ENCODE measurements around the gene ARHGDIG.
"Not testable (repeated sequence)": the region's sequence is repeated elsewhere in the genome, so short reads cannot be mapped to it uniquely, and the experiment has no call there.

ARHGDIG gene

DNA sequence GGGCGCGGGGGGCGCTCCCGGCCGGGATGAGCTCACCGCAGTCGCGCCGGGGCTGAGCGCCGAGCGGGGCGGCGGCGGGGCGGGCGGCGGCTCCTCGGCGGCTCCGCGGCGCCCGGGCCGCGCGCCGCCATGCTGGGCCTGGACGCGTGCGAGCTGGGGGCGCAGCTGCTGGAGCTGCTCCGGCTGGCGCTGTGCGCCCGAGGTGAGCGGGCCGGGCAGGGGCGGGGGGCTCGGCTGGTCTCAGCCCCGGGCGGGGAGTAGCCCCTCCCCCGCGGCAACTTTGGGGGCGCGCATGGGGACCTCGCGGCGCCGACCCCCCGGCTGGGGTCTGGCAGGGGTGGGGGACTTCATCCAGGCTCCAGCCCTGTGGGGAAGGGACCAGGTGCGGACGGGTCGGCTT lies at the start of gene ARHGDIG:
Gene ARHGDIG, plus strand, starts transcription at position 40 of the 400 bp plus-strand sequence. Its CDS starts 90 bp downstream, at position 130.
- no peak for DNase-seq

DNA sequence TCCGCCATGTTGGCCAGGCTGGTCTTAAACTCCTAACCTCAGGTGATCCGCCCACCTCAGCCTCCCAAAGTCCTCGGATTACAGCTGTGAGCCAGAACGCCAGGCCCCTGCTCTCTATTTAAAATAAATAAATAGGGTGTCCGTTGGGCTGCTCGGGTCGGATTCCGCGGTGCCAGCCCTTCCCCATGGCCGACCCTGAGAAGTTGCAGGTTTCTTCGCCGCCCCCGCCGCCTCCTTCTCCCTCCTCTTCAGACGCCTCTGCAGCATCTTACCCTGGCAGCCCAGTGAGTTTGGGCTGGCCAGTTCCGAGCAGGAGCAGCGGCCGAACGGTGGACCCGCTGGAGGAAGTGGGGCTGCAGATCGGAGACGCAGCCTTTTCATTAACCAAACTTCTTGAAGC lies 49.4 kb upstream of the ARHGDIG start:
- no peak for DNase-seq

DNA sequence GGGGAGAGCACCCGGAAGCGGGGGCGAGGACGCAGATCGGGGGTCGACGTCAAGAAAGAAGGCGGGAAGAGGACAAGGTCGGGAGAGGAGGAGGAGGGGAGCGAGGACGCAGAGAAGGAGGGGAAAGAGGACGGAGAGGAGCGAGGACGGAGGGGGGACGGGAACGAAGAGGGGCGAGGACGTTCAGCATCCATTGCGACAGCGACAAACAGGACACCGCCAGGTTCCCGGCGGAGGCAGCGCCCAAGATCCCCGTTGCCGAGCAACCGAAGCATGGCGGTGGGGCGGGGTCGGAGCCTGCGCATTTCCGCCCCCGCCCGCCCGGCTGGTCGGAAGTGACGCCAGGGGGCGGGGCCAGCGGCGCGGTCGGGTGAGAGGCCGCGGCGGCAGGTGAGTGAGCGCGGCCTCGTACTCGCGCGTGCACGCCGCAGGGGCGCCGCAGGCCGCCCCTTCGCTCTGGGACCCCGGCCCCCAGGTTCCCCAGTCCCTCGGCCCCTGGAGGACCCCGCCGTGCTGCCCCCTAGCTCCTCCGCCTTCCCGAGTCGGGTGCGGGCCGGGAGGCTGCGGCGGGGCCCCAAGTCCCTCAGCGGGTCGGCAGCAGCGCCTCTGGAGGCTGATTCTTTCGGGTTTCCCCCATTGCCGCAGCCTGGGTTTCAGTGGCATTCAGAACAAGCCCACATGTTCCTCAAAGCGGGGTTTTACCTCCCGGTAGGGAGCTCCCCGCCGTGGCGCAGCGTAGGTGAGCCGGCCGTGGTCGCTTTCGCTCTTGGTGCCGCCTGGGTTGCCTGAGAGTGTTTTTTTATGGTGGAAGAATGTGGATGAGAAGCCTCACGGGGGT lies 45.7 kb upstream of the ARHGDIG start, which contains the start of gene FAM234A:
Gene FAM234A, plus strand, starts transcription at position 354 of the 838 bp plus-strand sequence. CDS start 19,593 bp downstream, outside the sequence.
- DNase-seq, result peak; percentile 97

DNA sequence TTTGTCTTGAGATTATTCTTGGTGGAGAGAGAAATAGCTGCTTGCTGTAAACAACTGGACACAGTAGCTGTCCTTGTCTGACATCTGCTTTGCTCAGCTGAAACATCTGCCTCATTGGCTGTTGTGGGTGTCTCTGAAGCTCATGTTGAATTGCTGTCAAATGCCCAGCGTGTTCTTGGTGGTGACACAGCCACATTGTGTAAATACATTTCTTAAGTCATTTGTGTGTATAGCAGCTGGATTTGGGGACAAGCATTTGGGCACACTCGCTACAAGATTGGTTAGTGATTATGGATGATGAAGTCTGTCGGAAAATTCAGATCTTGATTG lies 40.5 kb upstream of the ARHGDIG start:
- DNase-seq, result no peak

DNA sequence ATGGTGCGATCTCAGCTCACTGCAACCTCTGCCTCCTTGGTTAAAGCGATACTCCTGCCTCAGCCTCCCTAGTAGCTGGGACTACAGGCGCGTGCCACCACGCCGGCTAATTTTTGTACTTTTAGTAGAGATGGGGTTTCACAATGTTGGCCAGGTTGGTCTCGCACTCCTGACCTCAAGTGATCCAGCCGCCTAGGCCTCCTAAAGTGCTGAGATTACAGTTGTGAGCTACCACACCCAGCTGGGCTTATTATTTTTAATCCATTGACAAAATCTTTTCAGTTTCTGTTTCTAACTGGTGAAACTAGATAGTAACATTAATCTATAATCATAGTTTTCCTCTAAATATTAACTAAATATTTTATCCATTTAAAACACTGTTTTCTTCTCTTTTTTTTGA lies 39.8 kb upstream of the ARHGDIG start:
- DNase-seq, result no peak

DNA sequence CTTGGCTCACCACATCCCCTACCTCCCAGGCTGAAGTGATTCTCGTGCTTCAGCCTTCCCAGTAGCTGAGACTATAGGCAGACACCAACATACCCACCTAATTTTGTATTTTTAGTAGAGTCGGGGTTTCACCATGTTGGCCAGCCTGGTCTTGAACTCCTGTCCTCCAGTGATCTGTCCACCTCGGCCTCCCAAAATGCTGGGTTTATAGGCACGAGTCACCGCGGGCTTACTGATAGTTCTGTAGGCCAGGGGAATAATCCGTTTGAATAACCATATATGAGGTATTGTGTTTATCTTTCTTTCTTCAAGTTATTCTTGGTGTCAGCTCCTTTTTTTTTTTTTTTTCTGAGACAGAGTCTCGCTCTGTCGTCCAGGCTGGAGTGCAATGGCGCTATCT lies 38.1 kb upstream of the ARHGDIG start:
- no peak for DNase-seq

DNA sequence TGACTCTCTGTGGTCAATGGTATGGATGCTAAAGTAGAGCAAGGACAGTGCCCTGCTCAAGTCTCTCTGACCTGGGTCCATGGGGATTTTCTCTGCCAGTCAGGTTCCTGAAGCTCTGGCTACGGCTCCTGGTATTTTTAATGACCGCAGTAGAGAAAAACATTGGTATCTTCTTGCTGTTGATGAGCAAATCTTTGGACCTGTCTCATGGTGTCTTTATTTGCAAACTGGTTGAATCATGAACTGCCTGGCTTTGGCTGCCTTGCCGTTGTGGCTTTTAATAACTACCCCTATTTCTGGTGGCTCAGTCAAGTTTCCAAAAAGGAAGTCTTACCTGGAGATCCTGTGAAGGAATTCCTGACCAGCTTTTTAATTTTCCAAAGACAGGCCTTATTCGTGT lies 37.0 kb upstream of the ARHGDIG start:
- no peak for DNase-seq

DNA sequence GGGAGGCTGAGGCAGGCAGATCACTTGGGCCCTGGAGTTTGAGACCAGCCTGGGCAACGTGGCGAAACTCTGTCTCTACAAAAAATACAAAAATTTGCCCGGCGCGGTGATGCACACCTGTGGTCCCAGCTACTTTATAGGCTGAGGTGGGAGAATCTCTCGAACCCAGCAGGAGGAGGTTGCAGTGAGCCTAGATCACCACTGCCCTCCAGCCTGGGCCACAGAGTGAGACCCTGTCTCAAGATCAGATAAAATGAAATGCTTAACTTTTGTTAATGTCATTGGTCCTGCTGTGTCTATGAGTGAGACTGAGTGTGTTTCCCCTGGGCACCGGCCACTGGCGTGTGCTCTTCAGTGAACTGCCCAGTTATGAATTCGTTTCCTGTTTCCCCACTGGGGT lies 35.3 kb upstream of the ARHGDIG start:
- no peak for DNase-seq

DNA sequence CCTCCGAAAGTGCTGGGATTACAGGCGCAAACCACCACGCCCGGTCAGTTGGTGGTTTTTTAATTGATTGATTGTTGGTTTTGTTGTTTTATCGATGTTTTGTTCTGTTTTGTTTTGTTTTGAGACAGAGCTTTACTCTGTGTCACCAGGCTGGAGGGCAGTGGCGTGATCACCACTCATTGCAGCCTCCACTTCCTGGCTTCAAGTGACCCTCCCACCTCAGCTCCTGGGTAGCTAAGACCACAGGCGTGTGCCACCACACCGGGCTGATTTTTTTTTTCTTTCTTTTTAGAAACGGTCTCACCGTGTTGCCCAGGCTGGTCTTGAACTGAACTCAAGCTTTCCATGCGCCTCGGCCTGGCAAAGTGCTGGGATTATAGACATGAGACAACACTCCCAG lies 33.4 kb upstream of the ARHGDIG start:
- no peak for DNase-seq

DNA sequence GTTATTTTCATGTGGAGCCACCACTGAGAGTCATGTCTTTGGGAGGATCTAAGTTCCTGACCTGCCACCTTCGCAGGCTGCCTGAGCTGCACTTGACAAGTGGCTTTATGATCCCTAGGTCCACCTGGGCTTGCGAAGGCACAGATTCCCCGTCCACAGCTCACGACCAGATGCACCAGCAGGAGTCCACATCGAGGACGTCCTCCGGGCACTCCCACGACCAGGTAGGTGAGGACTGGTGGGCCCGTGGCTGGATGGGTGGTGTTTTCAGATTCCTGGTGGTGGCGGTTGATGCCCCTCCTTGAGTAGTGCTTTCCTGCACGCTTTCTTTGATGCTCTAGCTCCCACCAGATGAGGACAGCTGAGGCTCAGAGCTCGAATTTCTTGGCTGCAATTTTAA lies 31.0 kb upstream of the ARHGDIG start:
- DNase-seq, result no peak

DNA sequence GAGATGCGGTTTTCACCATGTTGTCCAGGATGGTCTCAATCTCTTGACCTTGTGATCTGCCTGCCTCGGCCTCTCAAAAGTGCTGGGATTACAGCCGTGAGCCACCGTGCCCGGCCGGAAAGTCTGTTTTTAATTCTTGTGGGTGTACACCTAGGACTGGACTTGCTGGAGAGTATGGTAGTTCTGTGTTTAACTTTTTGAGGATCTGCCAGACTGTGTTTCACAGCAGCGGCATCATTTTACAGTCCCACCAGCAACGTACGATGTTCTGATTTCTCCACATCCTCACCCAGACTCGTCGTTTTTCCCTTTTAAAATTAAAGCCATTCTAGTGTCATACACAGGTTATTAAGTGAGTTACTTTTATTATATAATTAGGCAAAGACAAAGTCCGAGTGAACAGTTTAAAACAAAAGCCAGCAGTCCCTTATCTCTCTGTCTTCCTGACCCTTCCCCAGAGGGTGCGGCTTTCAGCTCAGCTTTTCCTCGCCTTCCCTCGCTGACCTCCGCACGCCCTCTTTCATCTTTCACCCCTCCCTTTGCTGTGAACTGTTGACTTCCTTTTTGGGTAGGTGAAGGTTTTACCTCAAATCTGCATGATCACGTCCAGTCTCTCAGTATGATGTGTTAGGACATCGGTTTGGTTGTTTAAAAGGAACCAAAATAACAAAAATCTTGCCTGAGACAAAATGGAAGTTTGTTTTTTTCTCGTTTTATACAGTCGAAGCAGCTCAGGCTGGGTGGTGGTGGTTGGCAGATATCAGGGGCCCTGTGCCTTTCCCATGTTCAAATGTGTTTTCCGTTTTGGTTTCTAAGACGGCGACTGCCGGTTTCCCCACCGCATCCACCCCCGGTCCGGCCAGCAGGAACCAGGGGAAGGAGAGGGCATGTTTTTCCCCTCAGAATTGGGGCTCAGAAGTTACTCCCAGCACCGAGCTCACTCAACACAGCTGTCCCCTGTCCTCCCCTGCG lies 27.7 kb upstream of the ARHGDIG start:
- no peak for DNase-seq

DNA sequence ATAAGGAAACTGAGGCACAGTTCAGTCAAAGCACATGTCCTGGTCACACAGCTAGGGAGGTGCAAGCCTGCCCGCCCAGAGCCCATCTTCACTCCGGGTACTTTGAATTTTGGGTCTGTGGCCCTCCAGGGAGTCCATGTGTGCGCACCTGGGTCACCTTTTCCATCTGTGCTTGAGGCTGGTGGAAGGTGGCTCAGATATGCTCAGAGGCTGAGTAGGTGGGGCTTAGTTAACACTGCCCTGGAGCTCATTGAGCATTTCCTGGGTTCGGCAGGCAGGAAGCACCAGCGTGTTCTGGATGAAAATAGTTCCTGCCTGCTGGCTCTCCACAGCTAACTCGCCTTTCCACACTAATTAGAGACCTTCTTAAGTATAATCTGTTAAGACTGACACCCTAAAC lies 26.6 kb upstream of the ARHGDIG start:
- DNase-seq, result no peak

DNA sequence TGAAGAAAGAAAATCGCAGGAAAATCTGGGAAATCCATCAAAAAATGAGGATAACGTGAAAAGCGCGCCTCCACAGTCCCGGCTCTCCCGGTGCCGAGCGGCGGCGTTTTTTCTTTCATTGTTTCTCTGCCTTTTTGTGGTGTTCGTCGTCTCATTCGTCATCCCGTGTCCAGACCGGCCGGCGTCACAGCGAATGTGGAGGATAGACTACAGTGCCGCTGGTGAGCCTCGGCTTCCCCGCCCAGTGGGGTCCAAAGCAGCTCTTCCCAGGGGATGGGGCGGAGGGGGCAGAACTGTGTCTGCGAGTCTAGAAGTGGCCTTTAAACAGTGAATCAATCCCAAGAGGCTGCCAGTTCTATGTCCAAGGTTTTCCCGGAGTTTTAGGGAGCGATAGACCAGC lies 25.9 kb upstream of the ARHGDIG start:
- no peak for DNase-seq

DNA sequence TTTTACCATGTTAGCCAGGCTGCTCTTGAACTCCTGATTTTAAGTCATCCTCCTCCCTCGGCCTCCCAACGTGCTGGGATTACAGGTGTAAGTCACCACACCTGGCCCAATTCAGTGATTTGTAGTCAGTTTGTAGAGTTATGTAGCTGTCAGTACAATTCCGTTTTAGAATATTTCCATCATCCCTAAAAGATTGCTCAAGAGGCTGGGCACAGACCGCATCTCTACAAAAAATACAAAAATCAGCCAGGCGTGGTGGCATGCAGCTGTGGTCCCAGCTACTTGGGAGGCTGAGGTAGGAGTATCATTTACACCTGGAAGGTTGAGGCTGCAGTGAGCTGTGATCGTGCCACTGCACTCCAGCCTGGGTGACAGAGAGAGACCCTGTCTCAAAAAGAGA lies 25.2 kb upstream of the ARHGDIG start:
- no peak for DNase-seq

DNA sequence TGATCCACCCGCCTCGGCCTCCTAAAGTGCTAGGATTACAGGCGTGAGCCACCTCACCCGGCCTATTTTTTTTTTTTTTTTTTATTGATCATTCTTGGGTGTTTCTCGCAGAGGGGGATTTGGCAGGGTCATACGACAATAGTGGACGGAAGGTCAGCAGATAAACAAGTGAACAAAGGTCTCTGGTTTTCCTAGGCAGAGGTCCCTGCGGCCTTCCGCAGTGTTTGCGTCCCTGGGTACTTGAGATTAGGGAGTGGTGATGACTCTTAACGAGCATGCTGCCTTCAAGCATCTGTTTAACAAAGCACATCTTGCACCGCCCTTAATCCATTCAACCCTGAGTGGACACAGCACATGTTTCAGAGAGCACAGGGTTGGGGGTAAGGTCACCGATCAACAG lies 22.3 kb upstream of the ARHGDIG start:
- not testable (repeated sequence) for DNase-seq

DNA sequence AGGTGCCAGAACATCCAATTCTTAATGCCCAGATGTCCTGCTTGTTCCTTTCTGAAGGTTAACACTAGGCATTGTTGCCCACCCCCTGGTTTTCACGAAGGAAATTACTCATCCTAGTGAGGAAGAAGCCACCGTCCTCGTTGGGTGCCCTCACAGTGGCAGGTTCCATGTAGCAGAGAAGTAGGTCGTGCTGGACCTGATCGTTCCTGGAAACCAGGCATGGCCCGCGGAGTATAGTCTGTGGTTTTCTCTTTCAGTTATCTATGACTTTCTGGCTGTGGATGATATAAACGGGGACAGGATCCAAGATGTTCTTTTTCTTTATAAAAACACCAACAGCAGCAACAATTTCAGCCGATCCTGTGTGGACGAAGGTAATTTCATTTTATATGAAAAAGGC lies 21.2 kb upstream of the ARHGDIG start:
- no peak for DNase-seq

DNA sequence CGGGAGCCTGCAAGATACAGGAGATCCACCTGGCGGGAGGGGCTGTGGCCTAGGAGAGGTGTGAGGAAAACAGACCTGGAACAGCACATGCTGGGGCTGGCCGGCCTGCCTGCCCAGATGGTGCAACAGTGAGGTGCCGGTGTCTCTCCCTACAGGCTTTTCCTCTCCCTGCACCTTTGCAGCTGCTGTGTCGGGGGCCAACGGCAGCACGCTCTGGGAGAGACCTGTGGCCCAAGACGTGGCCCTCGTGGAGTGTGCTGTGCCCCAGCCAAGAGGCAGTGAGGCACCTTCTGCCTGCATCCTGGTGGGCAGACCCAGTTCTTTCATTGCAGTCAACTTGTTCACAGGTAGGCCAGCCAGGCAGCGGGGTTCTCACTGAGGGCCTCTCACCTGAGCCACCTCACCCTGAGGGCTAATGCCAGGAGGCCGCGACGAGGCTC lies 20.6 kb upstream of the ARHGDIG start:
- no peak for DNase-seq

DNA sequence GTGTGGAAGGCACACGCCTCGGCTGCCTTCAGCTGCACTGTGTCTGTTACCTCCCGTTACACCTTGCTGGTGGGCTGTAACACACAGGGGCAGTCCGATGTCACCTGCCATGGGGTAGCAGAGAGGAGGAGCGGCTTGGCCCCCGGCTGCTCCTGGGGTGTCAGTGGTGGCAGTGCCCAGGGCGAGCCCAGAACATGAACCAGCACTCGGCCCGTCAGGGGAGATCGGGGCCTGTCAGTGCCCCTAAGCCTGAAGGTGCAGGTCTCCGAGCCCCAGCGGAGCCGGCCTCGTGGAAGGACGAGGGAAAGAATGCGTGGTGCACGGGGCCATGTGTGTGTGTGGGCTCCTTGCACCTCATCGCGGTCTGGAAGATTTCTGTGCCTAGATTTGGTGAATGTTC lies 20.1 kb upstream of the ARHGDIG start:
- no peak for DNase-seq

DNA sequence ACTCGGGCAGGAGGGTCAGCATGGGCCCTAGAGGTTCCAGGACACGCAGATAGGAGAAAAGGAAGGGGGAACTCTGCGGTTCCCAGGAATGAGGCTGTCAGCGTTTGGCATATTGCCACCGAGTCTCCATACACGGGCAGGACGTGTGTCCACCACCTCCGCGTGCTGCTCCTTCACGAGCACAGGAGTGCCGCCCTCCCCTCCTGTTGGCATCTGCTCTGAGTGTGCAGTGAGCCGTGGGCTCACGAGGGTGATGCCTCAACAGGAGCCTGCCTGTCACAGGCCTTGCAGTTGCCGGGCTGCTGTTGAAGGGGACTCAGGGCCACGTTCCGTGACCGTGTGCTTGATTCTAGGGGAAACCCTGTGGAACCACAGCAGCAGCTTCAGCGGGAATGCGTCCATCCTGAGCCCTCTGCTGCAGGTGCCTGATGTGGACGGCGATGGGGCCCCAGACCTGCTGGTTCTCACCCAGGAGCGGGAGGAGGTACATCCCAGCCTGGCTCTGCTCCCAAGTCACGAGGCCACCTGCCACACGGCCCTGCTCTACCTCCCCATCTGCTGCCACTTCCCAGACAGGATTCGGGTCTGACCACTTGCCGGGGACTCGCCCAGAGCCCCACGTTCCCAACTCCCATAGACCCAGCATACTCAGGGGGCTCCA lies 19.2 kb upstream of the ARHGDIG start:
- DNase-seq, result no peak

DNA sequence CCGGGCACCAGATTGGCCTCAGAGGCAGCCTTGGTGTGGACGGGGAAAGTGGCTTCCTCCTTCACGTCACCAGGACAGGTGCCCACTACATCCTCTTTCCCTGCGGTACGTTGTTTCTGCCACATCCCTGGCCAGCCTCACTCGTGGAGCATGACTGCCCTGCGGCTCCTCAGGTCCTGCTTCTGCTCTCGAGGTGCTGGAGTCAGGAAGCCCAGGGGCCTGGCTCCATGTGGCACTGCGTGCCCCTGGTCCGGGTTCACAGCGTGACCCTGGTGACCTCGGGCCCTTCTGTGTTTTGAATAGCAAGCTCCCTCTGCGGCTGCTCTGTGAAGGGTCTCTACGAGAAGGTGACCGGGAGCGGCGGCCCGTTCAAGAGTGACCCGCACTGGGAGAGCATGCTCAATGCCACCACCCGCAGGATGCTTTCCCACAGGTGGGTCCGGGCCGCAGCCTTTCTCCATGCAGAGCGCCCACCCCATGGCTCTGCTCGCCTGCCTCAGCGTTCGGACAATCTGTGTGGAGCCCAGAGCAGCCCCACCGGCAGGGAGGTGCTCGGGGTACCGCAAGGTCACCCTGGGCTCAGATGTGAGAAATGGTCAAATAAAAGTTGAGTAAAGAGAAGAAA lies 18.2 kb upstream of the ARHGDIG start:
- no peak for DNase-seq

DNA sequence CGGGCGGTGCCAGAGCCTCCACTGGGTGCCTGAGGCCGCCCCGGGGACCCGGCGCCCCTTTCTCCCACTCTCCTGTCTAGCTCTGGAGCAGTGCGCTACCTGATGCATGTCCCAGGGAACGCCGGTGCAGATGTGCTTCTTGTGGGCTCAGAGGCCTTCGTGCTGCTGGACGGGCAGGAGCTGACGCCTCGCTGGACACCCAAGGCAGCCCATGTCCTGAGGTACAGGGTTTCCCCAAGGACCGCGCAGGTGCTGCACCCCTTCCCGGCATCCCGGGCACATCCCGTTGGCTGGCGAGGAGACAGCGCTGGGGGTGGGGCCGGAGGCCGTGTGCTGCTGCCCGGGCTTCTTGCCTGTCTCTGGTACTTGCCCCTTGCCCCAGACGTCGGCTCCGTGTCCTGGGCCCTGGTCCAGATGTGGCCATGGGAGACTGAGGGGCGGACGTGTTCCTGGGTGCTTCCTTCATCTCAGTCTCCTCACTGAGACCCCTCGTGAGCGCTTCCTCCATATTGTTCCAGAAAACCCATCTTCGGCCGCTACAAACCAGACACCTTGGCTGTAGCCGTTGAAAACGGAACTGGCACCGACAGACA lies 17.1 kb upstream of the ARHGDIG start:
- no peak for DNase-seq

DNA sequence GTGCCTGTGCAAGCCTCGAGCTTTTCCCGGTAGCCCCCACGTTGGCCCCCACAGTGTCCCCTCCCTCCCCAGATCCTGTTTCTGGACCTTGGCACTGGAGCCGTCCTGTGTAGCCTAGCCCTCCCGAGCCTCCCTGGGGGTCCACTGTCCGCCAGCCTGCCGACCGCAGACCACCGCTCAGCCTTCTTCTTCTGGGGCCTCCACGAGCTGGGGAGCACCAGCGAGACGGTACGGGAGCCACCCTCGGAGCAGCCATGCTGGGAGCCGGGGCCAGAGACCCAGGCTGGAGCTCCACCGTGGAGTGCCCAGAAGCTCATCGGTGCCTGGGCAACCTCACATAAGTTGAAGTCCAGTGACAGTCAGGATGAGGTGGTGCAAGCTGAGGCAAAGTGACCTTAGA lies 16.4 kb upstream of the ARHGDIG start:
- no peak for DNase-seq

Data from retina (tissue), 1 donor.